ENCODE measurements around the gene STX2. TPM values are rescaled to one million over a fixed set of nuclear protein-coding genes. Genes with fewer than 3 reads are reported as not detected.
A peak's percentile ranks its signal among the peaks of the same experiment; 100 is the strongest.

Gene STX2
- total RNA-seq, 1 donor from 2014 or later: 33.0 TPM

- H3K27ac Mint-ChIP-seq (ENCODE audit: unreplicated experiment): no peak overlapping the region
- H3K9me3 ChIP-seq (ENCODE audit: insufficient read depth, low read depth, low read length): no peaks in the 10 kb centered on the region
- H3K4me1 ChIP-seq (ENCODE audit: insufficient read depth, low read length): peaks cover 12% of the 10 kb centered on the region
- peaks cover 14% of the 10 kb centered on the region for H3K4me1 Mint-ChIP-seq (ENCODE audit: low read depth, unreplicated experiment)
- no peak overlapping the region for H3K27ac ChIP-seq (ENCODE audit: low read depth, low read length)
- no peak overlapping the region for H2AFZ ChIP-seq (ENCODE audit: low read depth, low read length)
- no peaks in the 10 kb centered on the region for H4K20me1 ChIP-seq (ENCODE audit: insufficient read depth, low read length)
- H3K27me3 Mint-ChIP-seq (ENCODE audit: low read depth, unreplicated experiment): no peaks in the 10 kb centered on the region
- peaks cover 27% of the 10 kb centered on the region for H3K36me3 ChIP-seq (ENCODE audit: insufficient read depth, low read length)
- no peaks in the 10 kb centered on the region for H3K9me3 Mint-ChIP-seq (ENCODE audit: unreplicated experiment)
- no peak overlapping the region for H3K4me3 Mint-ChIP-seq (ENCODE audit: unreplicated experiment)
- H3K4me2 ChIP-seq (ENCODE audit: low read length): no peak overlapping the region
- no peak overlapping the region for H3K4me3 ChIP-seq (ENCODE audit: insufficient read depth, low read depth, low read length)
- H3K79me2 ChIP-seq (ENCODE audit: insufficient read depth, low read length): no peaks in the 10 kb centered on the region
- H3K27me3 ChIP-seq (ENCODE audit: insufficient read depth, low read length): no peaks in the 10 kb centered on the region
- H3K9ac ChIP-seq (ENCODE audit: low read length): no peak overlapping the region
- no peak for TF ChIP-seq EZH2 (IDR thresholded peaks at IDR 0.05; ENCODE audit: insufficient read depth, low read length)
- TF ChIP-seq, protein P1, sequence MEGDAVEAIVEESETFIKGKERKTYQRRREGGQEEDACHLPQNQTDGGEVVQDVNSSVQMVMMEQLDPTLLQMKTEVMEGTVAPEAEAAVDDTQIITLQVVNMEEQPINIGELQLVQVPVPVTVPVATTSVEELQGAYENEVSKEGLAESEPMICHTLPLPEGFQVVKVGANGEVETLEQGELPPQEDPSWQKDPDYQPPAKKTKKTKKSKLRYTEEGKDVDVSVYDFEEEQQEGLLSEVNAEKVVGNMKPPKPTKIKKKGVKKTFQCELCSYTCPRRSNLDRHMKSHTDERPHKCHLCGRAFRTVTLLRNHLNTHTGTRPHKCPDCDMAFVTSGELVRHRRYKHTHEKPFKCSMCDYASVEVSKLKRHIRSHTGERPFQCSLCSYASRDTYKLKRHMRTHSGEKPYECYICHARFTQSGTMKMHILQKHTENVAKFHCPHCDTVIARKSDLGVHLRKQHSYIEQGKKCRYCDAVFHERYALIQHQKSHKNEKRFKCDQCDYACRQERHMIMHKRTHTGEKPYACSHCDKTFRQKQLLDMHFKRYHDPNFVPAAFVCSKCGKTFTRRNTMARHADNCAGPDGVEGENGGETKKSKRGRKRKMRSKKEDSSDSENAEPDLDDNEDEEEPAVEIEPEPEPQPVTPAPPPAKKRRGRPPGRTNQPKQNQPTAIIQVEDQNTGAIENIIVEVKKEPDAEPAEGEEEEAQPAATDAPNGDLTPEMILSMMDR (IDR thresholded peaks at IDR 0.05; ENCODE audit: insufficient read depth, low read depth, low read length): no peak
- H3K36me3 Mint-ChIP-seq (ENCODE audit: low read depth, unreplicated experiment): peaks cover 6% of the 10 kb centered on the region
- DNase-seq (ENCODE audit: low read depth): no peak
- no peak for FAIRE-seq
Measured at GRCh38 chr12:130791629-130792028, 47.4 kb downstream of the STX2 start.

DNA sequence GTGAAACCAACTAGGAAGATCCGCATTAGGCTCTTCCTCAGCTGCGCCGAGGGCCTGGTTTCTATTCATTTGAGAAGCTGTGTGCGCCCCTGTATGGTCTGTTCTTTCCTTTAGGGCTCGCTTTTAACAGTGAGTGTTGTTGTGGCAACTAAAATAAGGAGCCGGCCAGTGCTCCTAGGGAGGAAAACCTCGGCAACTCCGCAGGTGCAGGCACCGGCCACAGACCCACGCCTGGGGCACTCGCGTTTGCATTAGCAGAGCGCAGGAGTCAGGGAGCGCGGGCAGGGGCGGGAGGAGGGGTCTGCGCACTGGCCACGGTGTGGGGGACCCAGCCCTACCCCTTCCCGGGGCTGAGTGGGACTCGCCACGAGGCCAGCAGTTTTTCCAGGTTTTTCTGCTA is 50.5 kb downstream of the STX2 start:
- H4K20me1 ChIP-seq (ENCODE audit: insufficient read depth, low read length): no peaks in the 10 kb centered on the region
- Mint-ChIP-seq H3K27ac (ENCODE audit: unreplicated experiment) (peak overlapping the region; percentile 69), H3K9me3 (ENCODE audit: unreplicated experiment) (peaks cover 5% of the 10 kb centered on the region), H3K36me3 (ENCODE audit: low read depth, unreplicated experiment) (peaks cover 17% of the 10 kb centered on the region), H3K27me3 (ENCODE audit: low read depth, unreplicated experiment) (no peaks in the 10 kb centered on the region), H3K4me3 (ENCODE audit: unreplicated experiment) (no peak overlapping the region), H3K4me1 (ENCODE audit: low read depth, unreplicated experiment) (peaks cover 14% of the 10 kb centered on the region)
- peak overlapping the region; percentile 67 for H3K9ac ChIP-seq (ENCODE audit: low read length)
- no peaks in the 10 kb centered on the region for H3K27me3 ChIP-seq (ENCODE audit: insufficient read depth, low read length)
- FAIRE-seq (no peak), DNase-seq (ENCODE audit: low read depth) (no peak)
- H3K36me3 ChIP-seq (ENCODE audit: insufficient read depth, low read length): peaks cover 12% of the 10 kb centered on the region
- H3K79me2 ChIP-seq (ENCODE audit: insufficient read depth, low read length): no peaks in the 10 kb centered on the region
- peak overlapping the region; percentile 82 for H3K4me2 ChIP-seq (ENCODE audit: low read length)
- H3K9me3 ChIP-seq (ENCODE audit: insufficient read depth, low read depth, low read length): no peaks in the 10 kb centered on the region
- no peak overlapping the region for H3K4me3 ChIP-seq (ENCODE audit: insufficient read depth, low read depth, low read length)
- H3K4me1 ChIP-seq (ENCODE audit: insufficient read depth, low read length): peaks cover 12% of the 10 kb centered on the region
- H2AFZ ChIP-seq (ENCODE audit: low read depth, low read length): peak overlapping the region; percentile 56
- peak overlapping the region; percentile 33 for H3K27ac ChIP-seq (ENCODE audit: low read depth, low read length)
- TF ChIP-seq, protein P1 (IDR thresholded peaks at IDR 0.05; ENCODE audit: insufficient read depth, low read depth, low read length): no peak

DNA sequence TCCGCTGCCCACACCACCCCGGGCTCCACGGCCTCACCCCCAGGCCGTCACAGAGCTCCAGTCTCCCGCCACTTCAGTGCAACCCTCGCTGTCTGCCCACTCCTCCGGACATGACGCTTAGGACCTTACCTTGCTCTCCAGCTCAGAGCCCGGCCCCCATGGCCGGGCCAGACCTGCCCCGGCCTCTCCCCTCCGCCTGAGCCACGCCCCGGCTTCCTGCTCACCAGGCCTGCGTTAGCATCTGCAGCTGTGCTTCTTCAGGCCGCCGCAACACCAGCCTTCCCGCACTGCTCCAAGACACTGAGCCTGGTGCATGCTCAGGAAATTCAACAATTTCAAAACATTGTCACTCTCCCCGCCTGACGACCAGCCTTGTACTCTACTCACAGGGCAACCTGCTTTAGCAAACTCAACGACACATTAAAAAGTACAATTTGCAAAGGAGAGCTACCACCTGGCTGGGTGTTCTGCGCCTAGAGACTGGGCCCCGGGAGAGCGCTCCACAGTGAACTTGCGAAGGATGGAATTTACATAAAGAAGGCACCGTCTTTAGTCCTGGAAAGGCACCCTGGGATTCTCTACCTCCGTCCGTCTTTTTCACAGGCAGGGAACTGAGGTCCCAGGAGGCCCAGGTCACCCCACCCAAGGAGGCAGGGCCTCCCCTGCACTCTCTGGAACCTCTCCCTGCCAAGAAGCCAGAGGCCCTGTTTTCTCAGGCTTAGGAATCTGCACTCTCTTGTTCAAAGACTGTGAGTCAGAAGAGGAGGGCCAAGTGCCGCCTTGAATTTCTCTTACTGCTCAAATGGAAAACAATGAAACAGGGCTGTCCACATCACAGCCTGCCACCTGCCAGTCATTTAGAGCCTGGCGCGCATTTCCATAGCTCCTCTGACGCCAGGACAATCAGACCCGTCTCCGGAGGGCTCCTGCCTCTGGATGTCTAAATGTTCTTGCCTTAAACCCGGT is 51.3 kb downstream of the STX2 start:
- peak overlapping the region; percentile 69 for H3K27ac Mint-ChIP-seq (ENCODE audit: unreplicated experiment)
- Histone ChIP-seq H3K9ac (ENCODE audit: low read length) (peak overlapping the region; percentile 67), H3K27me3 (ENCODE audit: insufficient read depth, low read length) (no peaks in the 10 kb centered on the region), H3K27ac (ENCODE audit: low read depth, low read length) (peak overlapping the region; percentile 33), H3K4me3 (ENCODE audit: insufficient read depth, low read depth, low read length) (no peak overlapping the region), H4K20me1 (ENCODE audit: insufficient read depth, low read length) (no peaks in the 10 kb centered on the region), H3K36me3 (ENCODE audit: insufficient read depth, low read length) (peaks cover 12% of the 10 kb centered on the region), H3K9me3 (ENCODE audit: insufficient read depth, low read depth, low read length) (no peaks in the 10 kb centered on the region), H2AFZ (ENCODE audit: low read depth, low read length) (peak overlapping the region; percentile 56), H3K4me1 (ENCODE audit: insufficient read depth, low read length) (peaks cover 12% of the 10 kb centered on the region), H3K79me2 (ENCODE audit: insufficient read depth, low read length) (no peaks in the 10 kb centered on the region), H3K4me2 (ENCODE audit: low read length) (peak overlapping the region; percentile 82)
- H3K4me3 Mint-ChIP-seq (ENCODE audit: unreplicated experiment): peak overlapping the region; percentile 45
- peaks cover 14% of the 10 kb centered on the region for H3K4me1 Mint-ChIP-seq (ENCODE audit: low read depth, unreplicated experiment)
- H3K9me3 Mint-ChIP-seq (ENCODE audit: unreplicated experiment): peaks cover 5% of the 10 kb centered on the region
- H3K36me3 Mint-ChIP-seq (ENCODE audit: low read depth, unreplicated experiment): peaks cover 18% of the 10 kb centered on the region
- TF ChIP-seq, protein P1 (IDR thresholded peaks at IDR 0.05; ENCODE audit: insufficient read depth, low read depth, low read length): no peak
- no peak for TF ChIP-seq EZH2 (IDR thresholded peaks at IDR 0.05; ENCODE audit: insufficient read depth, low read length)
- no peaks in the 10 kb centered on the region for H3K27me3 Mint-ChIP-seq (ENCODE audit: low read depth, unreplicated experiment)
- FAIRE-seq (no peak), DNase-seq (ENCODE audit: low read depth) (peak; percentile 67)
